AML-193 (cell line): ENCODE data around the gene SPRN.
"Not testable (repeated sequence)": the region's sequence is repeated elsewhere in the genome, so short reads cannot be mapped to it uniquely, and the experiment has no call there.

Source experiments
- DNase-seq, 2 experiments: peaks; one replicate each; lab custom pipeline; 2025; lab: John Stamatoyannopoulos, UW

Gene SPRN

GRCh38 chr10:133439517-133440461 lies 15.4 kb upstream of the SPRN start:
- DNase-seq, result no peak

GRCh38 chr10:133438711-133439273 lies 14.4 kb upstream of the SPRN start:
- peak; percentile 51 to 62 for DNase-seq

- DNase-seq, result not testable (repeated sequence)
Observed at GRCh38 chr10:133432789-133433188, 8.4 kb upstream of the SPRN start.

GRCh38 chr10:133431888-133432613 lies 7.6 kb upstream of the SPRN start:
- not testable (repeated sequence) for DNase-seq

- not testable (repeated sequence) for DNase-seq
Observed at GRCh38 chr10:133429571-133429970, 5.1 kb upstream of the SPRN start.

GRCh38 chr10:133424102-133424501 lies 323 bp downstream of the SPRN start:
- not testable (repeated sequence) for DNase-seq

- no peak for DNase-seq
Observed at GRCh38 chr10:133422807-133423771, 1.3 kb downstream of the SPRN start.

GRCh38 chr10:133422223-133422806 lies 2.1 kb downstream of the SPRN start:
- DNase-seq, result no peak

GRCh38 chr10:133421336-133422222 lies 2.8 kb downstream of the SPRN start:
- DNase-seq, result no peak

GRCh38 chr10:133420579-133420978 lies 3.8 kb downstream of the SPRN start:
- no peak for DNase-seq

GRCh38 chr10:133420028-133420427 lies 4.4 kb downstream of the SPRN start:
- no peak for DNase-seq

- no peak for DNase-seq
Observed at GRCh38 chr10:133419211-133419950, 5.0 kb downstream of the SPRN start.

GRCh38 chr10:133418289-133418993 lies 6.0 kb downstream of the SPRN start:
- DNase-seq, result no peak

- no peak for DNase-seq
Observed at GRCh38 chr10:133415752-133416151, 8.7 kb downstream of the SPRN start.

- DNase-seq, result not testable (repeated sequence)
Observed at GRCh38 chr10:133414401-133414800, 10.0 kb downstream of the SPRN start.

- no peak for DNase-seq
Observed at GRCh38 chr10:133412381-133412711, 12.1 kb downstream of the SPRN start.

- DNase-seq, result no peak
Observed at GRCh38 chr10:133411523-133412380, 12.7 kb downstream of the SPRN start.
